GM18508 (cell line): ENCODE measurements around the gene PPA2.

Experiments
- ATAC-seq: cut with Tn5 transposase; IDR thresholded peaks from one replicate; pipeline ENCODE4 v1.9.1; 2021; ENCODE audit warnings: moderate number of reproducible peaks; ENCODE audit not compliant: insufficient read depth, unreplicated experiment

PPA2 gene

GRCh38 chr4:105400901-105401677, 72.8 kb downstream of the PPA2 start:
- ATAC-seq = no peak

- ATAC-seq = no peak
These were observed 74.2 kb downstream of the PPA2 start for GRCh38 chr4:105399532-105400161.

- no peak for ATAC-seq
These were observed 81.0 kb downstream of the PPA2 start for GRCh38 chr4:105392858-105393257.

- no peak for ATAC-seq
These were observed 84.7 kb downstream of the PPA2 start for GRCh38 chr4:105389167-105389566.

- no peak for ATAC-seq
These were observed 86.4 kb downstream of the PPA2 start for GRCh38 chr4:105387466-105387865.

GRCh38 chr4:105386012-105386411, 87.8 kb downstream of the PPA2 start:
- ATAC-seq = no peak

GRCh38 chr4:105374071-105374470, 99.8 kb downstream of the PPA2 start:
- ATAC-seq = no peak

- no peak for ATAC-seq
These were observed 100.5 kb downstream of the PPA2 start for GRCh38 chr4:105373324-105373723.

GRCh38 chr4:105369988-105370387, 103.9 kb downstream of the PPA2 start:
- ATAC-seq = no peak

- ATAC-seq = no peak
These were observed 112.8 kb downstream of the PPA2 start for GRCh38 chr4:105361053-105361452.

GRCh38 chr4:105357258-105357980, 116.4 kb downstream of the PPA2 start:
- ATAC-seq = no peak

GRCh38 chr4:105356194-105356593, 117.7 kb downstream of the PPA2 start:
- no peak for ATAC-seq

GRCh38 chr4:105352826-105353225, 121.0 kb downstream of the PPA2 start:
- ATAC-seq = peak; percentile 89

GRCh38 chr4:105351861-105352260, 122.0 kb downstream of the PPA2 start:
- ATAC-seq = no peak

- no peak for ATAC-seq
These were observed 122.9 kb downstream of the PPA2 start for GRCh38 chr4:105350859-105351490.

- no peak for ATAC-seq
These were observed 125.1 kb downstream of the PPA2 start for GRCh38 chr4:105348719-105349118.

- ATAC-seq = no peak
These were observed 127.0 kb downstream of the PPA2 start for GRCh38 chr4:105346869-105347268.

GRCh38 chr4:105345838-105346237, 128.0 kb downstream of the PPA2 start:
- no peak for ATAC-seq

- no peak for ATAC-seq
These were observed 128.5 kb downstream of the PPA2 start for GRCh38 chr4:105345358-105345757.

- ATAC-seq = no peak
These were observed 129.7 kb downstream of the PPA2 start for GRCh38 chr4:105344141-105344540.
